Spleen (tissue), 11 donors: Measurements from ENCODE around the gene EML3. TPM values are rescaled to one million over a fixed set of nuclear protein-coding genes. Genes with fewer than 3 reads are reported as not detected.

Experiments used
- DNase-seq: peaks from one replicate; pipeline ENCODE4 v3.0.0-alpha.2; 2020
- H3K27ac ChIP-seq, 8 donors: fragments of 200-600 bp; sonication (generic) in 7 of 8; 1 replicate in 4 of 8; 2 replicates in 4 of 8; pipeline versions ENCODE4 v1.5.0 to v1.8.0; 2016 to 2021; ENCODE audit warnings: inconsistent platforms in 4 of 8, mild to moderate bottlenecking in 4 of 8, moderate library complexity in 1 of 8
- H3K27me3 ChIP-seq, 7 donors: fragments of 200-600 bp; sonication (generic) in 6 of 7; replicated peaks in 1 of 7; 1 replicate in 4 of 7; 2 replicates in 3 of 7; pipeline versions ENCODE4 v1.5.0 to v1.8.0; 2016 to 2021; ENCODE audit warnings: inconsistent platforms in 3 of 7, mild to moderate bottlenecking in 1 of 7
- H3K36me3 ChIP-seq, 6 donors: fragments of 200-600 bp; sonication (generic) in 5 of 6; 1 replicate in 4 of 6; 2 replicates in 2 of 6; pipeline versions ENCODE4 v1.5.0 to v1.8.0; 2016 to 2021; ENCODE audit warnings: inconsistent platforms in 2 of 6
- H3K4me1 ChIP-seq, 6 donors: fragments of 200-600 bp; sonication (generic) in 5 of 6; 1 replicate in 3 of 6; 2 replicates in 3 of 6; pipeline versions ENCODE4 v1.5.0 to v1.8.0; 2016 to 2021; ENCODE audit warnings: inconsistent platforms in 3 of 6
- H3K4me3 ChIP-seq, 8 donors: fragments of 200-600 bp; sonication (generic) in 7 of 8; 1 replicate in 4 of 8; 2 replicates in 4 of 8; pipeline versions ENCODE4 v1.5.0 to v1.8.0; 2016 to 2021; ENCODE audit warnings: inconsistent platforms in 4 of 8, mild to moderate bottlenecking in 4 of 8, moderate library complexity in 2 of 8
- H3K9me3 ChIP-seq, 8 donors: fragments of 200-600 bp; sonication (generic) in 7 of 8; 1 replicate in 4 of 8; 2 replicates in 4 of 8; pipeline versions ENCODE4 v1.5.0 to v1.8.0; 2016 to 2021; ENCODE audit warnings: inconsistent platforms in 4 of 8
- POLR2A ChIP-seq, 3 donors: fragments of 450-650 bp; IDR thresholded peaks; one replicate each; pipeline ENCODE4 v1.5.1; 2017; ENCODE audit warnings: antibody characterized with exemption in 3 of 3, mild to moderate bottlenecking in 1 of 3
- POLR2AphosphoS5 ChIP-seq, 3 donors: sonication (generic); formaldehyde crosslinking; IDR thresholded peaks; one replicate each; pipeline ENCODE4 v1.5.1; 2017; ENCODE audit warnings: antibody characterized with exemption in 3 of 3
- WGBS, 5 donors: extraction: QIAGEN DNeasy Blood & Tissue Kit in 3 of 5; methylation state at CpG; one replicate each; pipeline versions ENCODE4 v1.1.5 to v1.1.7; 2013 to 2018; 5-methylcytosine and 5-hydroxymethylcytosine counted together
- intact Hi-C: fragments of 100-400 bp; cut with DNase I; formaldehyde crosslinking; loops from one replicate; pipeline ENCODE4 v1.15.0; 2023; ENCODE audit warnings: low total_unique reads
- polyA plus RNA-seq, 3 donors: library from polyadenylated mRNA; stranded (reverse); fragments of 200-250 nt; gene quantifications; one replicate each; pipeline ENCODE4 v1.2.1, GENCODE V29; 2013
- total RNA-seq, 7 donors: library from RNA; depleted of rRNA in 3 of 7; stranded (reverse); fragments of >200 nt in 3 of 7; fragmentation: NEBNext Ultra II Directional in 4 of 7; extraction: Animal tissue kit (Norgen Biotek cat#: 25700) in 4 of 7; gene quantifications; one replicate each; pipeline versions ENCODE4 v1.1.0 to v1.2.1, GENCODE V29; 2016 to 2021
- TF ChIP-seq, protein P1 (sequence below), 11 experiments: fragments of 200-600 bp in 7 of 11; fragments of 450-650 bp in 4 of 11; sonication (generic) in 4 of 11; IDR thresholded peaks in 8 of 11; conservative IDR thresholded peaks in 3 of 11; 1 replicate in 7 of 11; 2 replicates in 4 of 11; pipeline versions ENCODE4 v1.4.0 to v1.8.0; 2016 to 2021; ENCODE audit warnings: antibody characterized with exemption in 11 of 11, inconsistent platforms in 4 of 11, mild to moderate bottlenecking in 1 of 11
- donor health status: healthy with polysubstance abuse.
- donor health status: DM: no; HTN: no; CAD: no; lungs with moderate emphysema.
- donor health status: DM: no; HTN: no; CAD: no.
- donor health status: Bipolar disorder and iron deficiency.
- donor health status: healthy.
- donor health status: DM: no; HTN: no; CAD: no.
- donor health status: DM: yes; HTN: yes; CAD: no.

The EML3 gene
- total and polyA plus RNA-seq, 10 donors = 46.7 to 159 (median 112) TPM

GRCh38 chr11:62575837-62576236 is 36.7 kb downstream of the EML3 start:
- H3K4me3 ChIP-seq = peak overlapping the region in 3 of 8 donors; percentile 76 to 90 (median 78)

DNA sequence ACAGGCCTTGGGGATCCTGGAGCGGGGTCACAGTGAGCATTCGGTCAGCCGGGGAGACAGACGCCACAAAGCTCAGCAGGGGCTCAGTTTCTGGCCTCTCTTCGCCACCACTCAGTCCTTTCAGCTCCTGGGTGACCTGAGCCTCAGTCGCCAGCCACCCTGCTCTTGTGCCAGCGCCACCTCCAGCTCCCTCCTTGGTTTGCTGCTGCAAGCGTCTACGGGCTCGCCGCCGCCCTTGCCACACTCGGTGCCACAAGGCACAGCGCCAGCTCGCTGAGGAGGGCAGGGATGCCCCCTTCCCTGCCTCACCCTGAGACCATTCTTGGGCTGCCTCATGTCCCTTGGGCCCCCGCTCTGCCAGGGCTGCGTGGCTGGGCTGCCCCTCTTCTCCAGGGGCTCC is 37.4 kb downstream of the EML3 start:
- H3K9me3 ChIP-seq = no peaks in the 10 kb centered on the region
- peaks cover 0 to 75% (median 55%) of the 10 kb centered on the region in 6 donors for H3K36me3 ChIP-seq
- peak overlapping the region in 7 of 8 donors; percentile 67 to 90 (median 76) for H3K4me3 ChIP-seq
- H3K4me1 ChIP-seq = peaks cover 32 to 76% (median 54%) of the 10 kb centered on the region in 6 donors
- 54 to 77% (median 63%) methylated on average over 17 of the region's 17 CpGs for WGBS, 5 donors
- H3K27ac ChIP-seq = peak overlapping the region; percentile 11 to 94 (median 89)
- H3K27me3 ChIP-seq = no peaks in the 10 kb centered on the region
- TF ChIP-seq, protein P1, sequence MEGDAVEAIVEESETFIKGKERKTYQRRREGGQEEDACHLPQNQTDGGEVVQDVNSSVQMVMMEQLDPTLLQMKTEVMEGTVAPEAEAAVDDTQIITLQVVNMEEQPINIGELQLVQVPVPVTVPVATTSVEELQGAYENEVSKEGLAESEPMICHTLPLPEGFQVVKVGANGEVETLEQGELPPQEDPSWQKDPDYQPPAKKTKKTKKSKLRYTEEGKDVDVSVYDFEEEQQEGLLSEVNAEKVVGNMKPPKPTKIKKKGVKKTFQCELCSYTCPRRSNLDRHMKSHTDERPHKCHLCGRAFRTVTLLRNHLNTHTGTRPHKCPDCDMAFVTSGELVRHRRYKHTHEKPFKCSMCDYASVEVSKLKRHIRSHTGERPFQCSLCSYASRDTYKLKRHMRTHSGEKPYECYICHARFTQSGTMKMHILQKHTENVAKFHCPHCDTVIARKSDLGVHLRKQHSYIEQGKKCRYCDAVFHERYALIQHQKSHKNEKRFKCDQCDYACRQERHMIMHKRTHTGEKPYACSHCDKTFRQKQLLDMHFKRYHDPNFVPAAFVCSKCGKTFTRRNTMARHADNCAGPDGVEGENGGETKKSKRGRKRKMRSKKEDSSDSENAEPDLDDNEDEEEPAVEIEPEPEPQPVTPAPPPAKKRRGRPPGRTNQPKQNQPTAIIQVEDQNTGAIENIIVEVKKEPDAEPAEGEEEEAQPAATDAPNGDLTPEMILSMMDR (IDR thresholded peaks at IDR 0.05 in 8 of 11, conservative IDR thresholded peaks at IDR 0.05 in 3 of 11) = no peak
- peak in 2 of 3 donors; percentile 14 to 23 for TF ChIP-seq POLR2AphosphoS5 (IDR thresholded peaks at IDR 0.05)
- intact Hi-C loops = no loop called here
- peak; percentile 85 for DNase-seq

More at GRCh38 chr11:62575837-62576236, 36.7 kb downstream of the EML3 start:
- DNase-seq = peak; percentile 76
- Histone ChIP-seq H3K9me3 (no peaks in the 10 kb centered on the region), H3K36me3 (peaks cover 0 to 75% (median 53%) of the 10 kb centered on the region in 6 donors), H3K27ac (peak overlapping the region; percentile 69 to 94 (median 89)), H3K4me1 (peaks cover 29 to 69% (median 48%) of the 10 kb centered on the region in 6 donors), H3K27me3 (no peaks in the 10 kb centered on the region)
- intact Hi-C loops = no loop called here
- WGBS, 5 donors = 84 to 94% (median 89%) methylated on average over 10 to 14 of the region's 14 CpGs
- TF ChIP-seq POLR2AphosphoS5 (IDR thresholded peaks at IDR 0.05) (no peak), POLR2A (IDR thresholded peaks at IDR 0.05) (no peak)
- TF ChIP-seq, protein P1 (IDR thresholded peaks at IDR 0.05 in 8 of 11, conservative IDR thresholded peaks at IDR 0.05 in 3 of 11) = no peak

DNA sequence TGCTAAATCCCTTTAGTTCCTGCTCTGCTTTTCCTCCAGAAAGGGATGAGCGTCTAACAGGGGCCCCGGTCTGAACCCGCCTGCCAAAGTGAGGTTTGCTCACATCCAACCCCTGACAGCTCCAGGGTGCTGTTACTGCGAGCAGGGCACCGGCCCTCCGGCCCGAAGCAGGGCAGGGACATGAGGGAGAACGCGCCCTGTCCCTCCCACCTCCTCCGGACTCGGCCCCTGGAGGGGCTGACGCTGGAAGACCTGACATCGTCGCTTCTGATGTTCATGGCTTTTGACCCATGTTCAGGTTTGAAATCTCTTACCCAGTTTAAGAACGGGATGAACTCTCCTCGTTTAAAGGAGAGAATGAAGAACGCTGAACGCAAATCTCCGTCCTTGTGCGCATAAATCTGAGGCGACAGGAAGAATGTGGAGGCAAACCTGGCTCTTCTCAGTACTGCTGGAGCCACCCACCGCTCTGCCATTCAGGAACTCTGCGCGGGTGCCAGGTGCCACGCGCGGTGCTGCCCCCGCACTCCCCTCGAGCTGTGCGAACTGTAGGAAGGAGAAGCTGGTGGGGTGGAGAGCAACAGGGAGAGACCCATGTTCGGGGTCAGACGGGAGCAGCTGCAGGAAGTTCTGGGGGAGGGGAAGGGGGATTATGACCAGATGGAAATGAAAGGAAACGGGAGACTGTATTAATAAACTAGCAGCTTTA is 38.1 kb downstream of the EML3 start:
- Histone ChIP-seq H3K4me1 (peaks cover 32 to 79% (median 58%) of the 10 kb centered on the region in 6 donors), H3K36me3 (peaks cover 0 to 75% (median 58%) of the 10 kb centered on the region in 6 donors), H3K9me3 (no peaks in the 10 kb centered on the region), H3K27me3 (no peaks in the 10 kb centered on the region), H3K4me3 (peak overlapping the region; percentile 67 to 90 (median 76)), H3K27ac (peak overlapping the region; percentile 80 to 94 (median 89))
- intact Hi-C loops = no loop called here
- TF ChIP-seq POLR2A (IDR thresholded peaks at IDR 0.05) = no peak
- TF ChIP-seq, protein P1 (IDR thresholded peaks at IDR 0.05 in 8 of 11, conservative IDR thresholded peaks at IDR 0.05 in 3 of 11) = no peak
- TF ChIP-seq POLR2AphosphoS5 (IDR thresholded peaks at IDR 0.05) = peak in 2 of 3 donors; percentile 8 to 22
- peak; percentile 90 for DNase-seq
- 0 to 1% (median 1%) methylated on average over 24 to 33 of the region's 33 CpGs for WGBS, 5 donors
